ENCODE measurements around the gene ENOSF1. TPM values are rescaled to one million over a fixed set of nuclear protein-coding genes. Genes with fewer than 3 reads are reported as not detected.

The ENOSF1 gene
- total RNA-seq, 4 donors from 2014 or later = 31.7 to 104 (median 45.2) TPM

DNA sequence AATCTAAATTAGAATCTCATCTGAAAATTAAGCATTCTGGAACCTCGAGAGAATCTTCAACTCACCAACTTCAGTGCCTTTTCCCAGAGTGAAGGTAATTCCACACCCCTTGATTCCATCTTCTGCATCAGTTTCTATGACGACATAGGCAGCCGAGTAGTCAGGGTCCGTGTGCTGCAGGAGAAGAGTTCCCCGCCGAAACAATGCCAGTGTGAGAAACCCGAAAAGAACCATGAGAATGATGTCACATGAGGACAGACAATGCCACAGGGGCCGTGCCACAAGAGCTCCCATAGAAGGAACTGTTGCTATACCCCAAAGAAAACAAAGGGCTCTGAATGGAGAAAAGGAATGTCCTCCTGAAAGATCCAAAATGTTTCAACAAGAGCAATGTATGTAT lies 6.0 kb downstream of the ENOSF1 start:
- ATAC-seq (ENCODE audit: low FRiP score) (no peak), DNase-seq (ENCODE audit: low spot score) (no peak)
- TF ChIP-seq, protein P1, sequence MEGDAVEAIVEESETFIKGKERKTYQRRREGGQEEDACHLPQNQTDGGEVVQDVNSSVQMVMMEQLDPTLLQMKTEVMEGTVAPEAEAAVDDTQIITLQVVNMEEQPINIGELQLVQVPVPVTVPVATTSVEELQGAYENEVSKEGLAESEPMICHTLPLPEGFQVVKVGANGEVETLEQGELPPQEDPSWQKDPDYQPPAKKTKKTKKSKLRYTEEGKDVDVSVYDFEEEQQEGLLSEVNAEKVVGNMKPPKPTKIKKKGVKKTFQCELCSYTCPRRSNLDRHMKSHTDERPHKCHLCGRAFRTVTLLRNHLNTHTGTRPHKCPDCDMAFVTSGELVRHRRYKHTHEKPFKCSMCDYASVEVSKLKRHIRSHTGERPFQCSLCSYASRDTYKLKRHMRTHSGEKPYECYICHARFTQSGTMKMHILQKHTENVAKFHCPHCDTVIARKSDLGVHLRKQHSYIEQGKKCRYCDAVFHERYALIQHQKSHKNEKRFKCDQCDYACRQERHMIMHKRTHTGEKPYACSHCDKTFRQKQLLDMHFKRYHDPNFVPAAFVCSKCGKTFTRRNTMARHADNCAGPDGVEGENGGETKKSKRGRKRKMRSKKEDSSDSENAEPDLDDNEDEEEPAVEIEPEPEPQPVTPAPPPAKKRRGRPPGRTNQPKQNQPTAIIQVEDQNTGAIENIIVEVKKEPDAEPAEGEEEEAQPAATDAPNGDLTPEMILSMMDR (IDR thresholded peaks at IDR 0.05) = no peak

DNA sequence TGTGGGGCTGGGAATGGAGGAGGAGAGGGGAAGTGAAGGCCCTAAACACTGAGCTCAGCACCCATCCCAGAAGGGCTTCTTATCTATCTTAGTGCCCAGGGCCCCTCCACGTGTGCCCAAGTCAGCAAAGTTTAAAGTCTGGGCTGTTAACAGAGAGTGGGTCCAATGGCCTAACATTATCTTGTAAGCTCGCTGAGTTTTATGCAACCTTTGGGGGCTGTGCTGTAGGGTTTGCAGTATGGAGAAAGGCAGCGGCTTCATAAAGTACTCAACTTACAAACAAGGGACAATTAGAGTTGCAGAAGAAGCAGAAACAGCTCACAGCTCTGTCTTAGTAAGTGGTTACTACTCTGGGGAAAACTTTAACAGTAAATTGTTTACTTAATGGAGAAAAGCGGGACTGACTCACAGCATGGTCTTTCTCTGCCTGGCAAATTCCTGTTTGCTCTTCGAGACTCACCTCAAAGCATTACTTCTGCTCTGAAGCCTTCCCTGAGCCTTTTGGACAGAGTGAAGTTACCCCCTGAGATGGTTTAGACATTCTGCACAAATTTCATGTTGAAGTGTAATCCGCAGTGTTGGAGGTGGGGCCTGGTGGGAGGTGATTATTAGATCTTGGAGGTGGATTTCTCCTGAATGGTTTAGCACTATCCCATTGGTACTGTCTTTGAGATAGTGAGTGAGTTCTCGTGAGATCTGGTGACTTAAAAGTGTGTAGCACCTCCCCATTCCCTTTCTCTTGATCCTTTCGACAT lies 9.0 kb downstream of the ENOSF1 start:
- ATAC-seq (ENCODE audit: low FRiP score) (peak; percentile 45), DNase-seq (ENCODE audit: low spot score) (no peak)
- TF ChIP-seq, protein P1 (IDR thresholded peaks at IDR 0.05) = no peak

DNA sequence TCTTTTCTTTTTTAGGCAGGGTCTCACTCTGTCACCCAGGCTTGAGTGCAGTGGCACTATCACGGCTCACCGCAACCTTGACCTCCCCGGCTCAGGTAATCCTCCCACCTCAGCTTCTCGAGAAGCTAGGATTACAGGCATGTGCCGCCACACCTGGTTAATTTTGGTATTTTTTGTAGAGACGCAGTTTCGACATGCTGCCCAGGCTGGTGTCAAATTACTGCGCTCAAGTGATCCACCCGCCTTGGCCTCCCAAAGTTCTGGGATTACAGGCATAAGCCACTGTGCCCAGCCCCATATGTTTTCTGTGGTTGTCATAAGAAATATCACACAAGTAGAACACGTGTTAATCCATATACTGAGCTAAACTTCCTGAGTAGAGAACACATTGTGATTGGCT lies 14.6 kb downstream of the ENOSF1 start:
- no peak for ATAC-seq (ENCODE audit: low FRiP score)
- no peak for DNase-seq (ENCODE audit: low spot score)
- TF ChIP-seq, protein P1 (IDR thresholded peaks at IDR 0.05) = no peak

DNA sequence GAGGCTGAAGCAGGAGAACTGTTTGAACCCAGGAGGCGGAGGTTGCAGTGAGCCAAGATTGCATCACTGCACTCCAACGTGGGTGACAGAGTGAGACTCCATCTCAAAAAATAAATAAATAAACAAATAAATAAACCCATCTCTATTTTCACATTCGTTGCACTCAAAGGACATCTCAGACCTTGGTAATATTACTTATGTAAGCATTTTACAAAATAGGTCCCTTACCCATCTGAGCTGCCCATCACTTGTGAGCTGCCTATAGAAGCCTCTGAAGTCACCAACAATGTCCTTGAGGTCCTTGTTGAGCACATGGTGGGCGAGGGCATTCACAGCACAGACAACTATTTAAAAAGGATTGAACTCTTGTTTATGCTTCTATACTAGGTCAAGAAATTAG lies 15.4 kb downstream of the ENOSF1 start:
- DNase-seq (ENCODE audit: low spot score) (no peak), ATAC-seq (ENCODE audit: low FRiP score) (no peak)
- TF ChIP-seq, protein P1 (IDR thresholded peaks at IDR 0.05) = no peak

DNA sequence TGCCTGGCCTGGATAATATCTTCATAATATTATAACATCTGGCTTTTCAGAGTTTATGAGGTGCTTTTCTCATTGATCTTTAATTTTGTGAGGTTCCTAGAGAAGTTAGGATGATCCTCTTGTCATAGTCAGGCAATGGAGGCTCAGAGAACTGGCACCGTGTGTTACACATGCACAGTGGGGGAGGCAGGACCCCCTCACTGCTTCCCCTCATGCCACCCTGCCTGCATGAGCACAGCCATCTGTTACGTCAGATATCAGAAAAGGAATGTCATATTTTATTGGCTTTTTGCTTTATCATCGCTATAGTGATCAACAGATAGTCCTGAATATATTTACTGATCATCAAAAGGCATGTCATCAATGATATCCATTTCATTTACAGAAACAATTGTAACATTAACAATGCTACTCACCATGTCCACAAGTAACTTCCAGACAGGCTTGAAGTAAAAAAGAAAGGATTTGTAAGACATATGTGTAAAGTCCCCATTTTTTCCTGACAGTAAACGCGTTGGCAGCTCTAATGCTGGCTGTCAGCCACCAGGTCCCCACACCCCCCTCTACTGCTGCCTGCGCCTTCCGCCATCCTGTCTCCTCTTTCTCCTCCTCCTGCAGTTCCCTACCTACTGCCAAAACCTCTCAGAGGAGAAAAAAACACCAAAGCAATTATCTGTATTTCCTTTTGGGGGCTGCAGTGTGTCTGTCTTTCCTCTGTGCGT lies 18.8 kb downstream of the ENOSF1 start:
- TF ChIP-seq, protein P1 (IDR thresholded peaks at IDR 0.05) = no peak
- DNase-seq (ENCODE audit: low spot score) (no peak), ATAC-seq (ENCODE audit: low FRiP score) (no peak)

DNA sequence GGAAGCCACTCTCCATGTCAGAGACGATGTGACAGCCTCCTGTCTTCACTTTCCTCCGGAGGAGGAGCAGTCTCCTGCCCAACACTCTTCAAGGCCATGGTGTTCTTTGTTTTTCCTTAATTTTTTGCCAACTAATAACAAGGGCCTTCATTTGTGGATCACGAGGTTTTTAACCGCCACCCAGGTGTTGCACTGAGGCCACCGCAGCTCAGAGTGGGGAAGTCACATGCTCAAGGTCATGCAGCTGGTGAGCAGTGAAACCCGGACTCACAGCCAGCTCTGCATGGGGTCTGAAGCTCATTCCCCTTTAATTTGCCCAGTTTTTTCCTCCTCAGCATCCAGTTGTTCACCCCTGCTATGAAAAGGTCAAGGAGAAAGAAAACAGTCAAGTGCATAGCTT lies 19.6 kb downstream of the ENOSF1 start:
- ATAC-seq (ENCODE audit: low FRiP score) (no peak), DNase-seq (ENCODE audit: low spot score) (no peak)
- TF ChIP-seq, protein P1 (IDR thresholded peaks at IDR 0.05) = no peak

DNA sequence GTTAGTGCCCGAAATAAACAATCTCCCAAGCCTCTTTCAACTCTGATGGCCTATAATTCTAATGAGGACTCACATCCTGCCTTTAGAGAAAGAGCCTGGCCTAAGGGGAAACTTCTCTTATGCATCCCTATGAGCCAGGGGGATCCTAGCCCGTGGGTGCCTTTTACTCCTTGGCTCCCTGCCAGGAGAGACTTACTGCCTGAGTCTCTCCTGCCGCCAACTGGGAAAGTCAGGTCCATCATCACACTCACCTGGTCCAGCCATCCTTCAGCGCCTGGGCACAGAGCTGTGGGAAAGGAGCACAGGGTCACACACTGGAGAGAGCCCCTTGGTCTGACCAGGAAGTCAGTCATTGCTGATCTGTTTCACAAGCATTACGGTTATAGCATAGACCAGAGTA lies 24.1 kb downstream of the ENOSF1 start:
- TF ChIP-seq, protein P1 (IDR thresholded peaks at IDR 0.05) = no peak
- DNase-seq (ENCODE audit: low spot score) (no peak), ATAC-seq (ENCODE audit: low FRiP score) (no peak)
